H1 (cell line): ENCODE measurements around the gene BCAR1. TPM values are rescaled to one million over a fixed set of nuclear protein-coding genes. Genes with fewer than 3 reads are reported as not detected.

Experiments used
- CTCF ChIA-PET: fragments of 300-600 bp; sonication (Branson Sonifier 250); formaldehyde crosslinking; loops from one replicate; lab custom pipeline; 2021; ENCODE audit not compliant: partially characterized antibody; lab: Charles Lee
- POLR2A ChIA-PET: fragments of 300-600 bp; sonication (Branson Sonifier 250); formaldehyde crosslinking; loops from one replicate; lab custom pipeline; 2021; ENCODE audit warnings: inconsistent platforms; ENCODE audit not compliant: partially characterized antibody; lab: Charles Lee
- DNase-seq, 2 experiments: peaks; one replicate each; pipeline versions ENCODE4 v3.0.0 to v3.0.0-alpha.2; 2010 to 2022; ENCODE audit warnings: low spot score in 2 of 2, low read depth in 1 of 2, mixed read lengths in 1 of 2
- FAIRE-seq: peaks from 2 replicates; lab custom pipeline; 2011; peaks lifted over from hg19 to GRCh38; lab: Jason Lieb, UNC
- H2AFZ ChIP-seq: 2 replicates; pipeline ENCODE4 v1.8.1; 2012; ENCODE audit warnings: low read length, inconsistent platforms
- H2AK5ac ChIP-seq: 2 replicates; pipeline ENCODE4 v1.6.1; 2013; ENCODE audit warnings: low read depth, low read length
- H2BK120ac ChIP-seq: replicated peaks from 2 replicates; pipeline ENCODE3; 2013; ENCODE audit warnings: low read depth, low read length, inconsistent platforms
- H2BK12ac ChIP-seq: 2 replicates; pipeline ENCODE4 v1.6.1; 2013; ENCODE audit warnings: low read depth, low read length
- H2BK15ac ChIP-seq: 2 replicates; pipeline ENCODE4 v1.6.1; 2013; ENCODE audit warnings: low read length
- H2BK20ac ChIP-seq: 2 replicates; pipeline ENCODE4 v1.6.1; 2013; ENCODE audit warnings: low read length
- H2BK5ac ChIP-seq: 2 replicates; pipeline ENCODE4 v1.6.1; 2013; ENCODE audit warnings: low read depth, low read length
- H3K14ac ChIP-seq: 2 replicates; pipeline ENCODE4 v1.6.1; 2013; ENCODE audit warnings: inconsistent platforms; ENCODE audit not compliant: insufficient read length
- H3K18ac ChIP-seq: 2 replicates; pipeline ENCODE4 v1.6.1; 2013; ENCODE audit warnings: low read length; ENCODE audit errors: extremely low read depth
- H3K23ac ChIP-seq: 2 replicates; pipeline ENCODE4 v1.6.1; 2013; ENCODE audit warnings: inconsistent platforms; ENCODE audit not compliant: insufficient read length
- H3K23me2 ChIP-seq: 2 replicates; pipeline ENCODE4 v1.6.1; 2013; ENCODE audit warnings: low read depth, low read length
- H3K27ac ChIP-seq: 2 replicates; pipeline ENCODE4 v1.6.1; 2011; ENCODE audit warnings: low read depth, low read length, inconsistent platforms
- H3K27me3 ChIP-seq, 4 experiments: replicated peaks in 1 of 4; 1 replicate in 1 of 4; 2 replicates in 3 of 4; pipeline versions ENCODE4 v1.6.1 to v1.8.1; 2011 to 2013; ENCODE audit warnings: low read length in 3 of 4, mild to moderate bottlenecking in 3 of 4, inconsistent platforms in 2 of 4, mixed read lengths in 2 of 4, moderate library complexity in 1 of 4; ENCODE audit not compliant: control insufficient read depth in 3 of 4, insufficient read depth in 3 of 4; ENCODE audit errors: extremely low read depth in 1 of 4
- H3K36me3 ChIP-seq, 4 experiments: 2 replicates each; pipeline versions ENCODE4 v1.6.1 to v1.8.1; 2011 to 2013; ENCODE audit warnings: mild to moderate bottlenecking in 4 of 4, low read length in 3 of 4, moderate library complexity in 2 of 4, control low read depth in 1 of 4, inconsistent platforms in 1 of 4; ENCODE audit not compliant: insufficient read depth in 4 of 4, control insufficient read depth in 2 of 4
- H3K4ac ChIP-seq: replicated peaks from 2 replicates; pipeline ENCODE3; 2013; ENCODE audit warnings: low read length, low read depth, mixed read lengths, inconsistent platforms; ENCODE audit not compliant: insufficient read length
- H3K4me1 ChIP-seq, 4 experiments: replicated peaks in 1 of 4; 1 replicate in 1 of 4; 2 replicates in 3 of 4; pipeline versions ENCODE4 v1.6.1 to v1.8.1; 2011 to 2013; ENCODE audit warnings: low read length in 3 of 4, inconsistent platforms in 2 of 4, mixed read lengths in 1 of 4; ENCODE audit not compliant: insufficient read depth in 4 of 4, control insufficient read depth in 3 of 4
- H3K4me2 ChIP-seq, 2 experiments: 2 replicates each; pipeline versions ENCODE4 v1.6.1 to v1.8.1; 2011 to 2013; ENCODE audit warnings: low read depth in 2 of 2, low read length in 2 of 2, control low read depth in 1 of 2, inconsistent platforms in 1 of 2, mild to moderate bottlenecking in 1 of 2; ENCODE audit not compliant: insufficient read depth in 1 of 2
- H3K4me3 ChIP-seq, 4 experiments: fragments of 200-600, 300-600 bp in 1 of 4; sonication (generic), shearing (Covaris generic), sonication (Bioruptor Twin) in 1 of 4; 2 replicates each; pipeline versions ENCODE4 v1.5.1 to v1.8.1; 2011 to 2016; ENCODE audit warnings: low read length in 4 of 4, low read depth in 3 of 4, control low read depth in 2 of 4, inconsistent platforms in 2 of 4, mild to moderate bottlenecking in 2 of 4, mixed read lengths in 1 of 4, moderate library complexity in 1 of 4; ENCODE audit not compliant: insufficient read depth in 2 of 4; ENCODE audit errors: extremely low read depth in 1 of 4
- H3K56ac ChIP-seq: replicated peaks from 2 replicates; pipeline ENCODE3; 2013; ENCODE audit warnings: low read depth, mild to moderate bottlenecking, mixed read lengths, low read length, inconsistent platforms; ENCODE audit not compliant: insufficient read length
- H3K79me1 ChIP-seq: 2 replicates; pipeline ENCODE4 v1.6.1; 2013; ENCODE audit warnings: low read depth, low read length, control low read depth
- H3K79me2 ChIP-seq, 2 experiments: 2 replicates each; pipeline versions ENCODE4 v1.6.1 to v1.8.1; 2012 to 2013; ENCODE audit warnings: low read length in 2 of 2, mild to moderate bottlenecking in 2 of 2, inconsistent platforms in 1 of 2; ENCODE audit not compliant: insufficient read depth in 2 of 2, control insufficient read depth in 1 of 2
- H3K9ac ChIP-seq, 4 experiments: replicated peaks in 1 of 4; 1 replicate in 1 of 4; 2 replicates in 3 of 4; pipeline versions ENCODE4 v1.6.1 to v1.8.1; 2011 to 2013; ENCODE audit warnings: low read depth in 3 of 4, low read length in 3 of 4, control low read depth in 2 of 4, mild to moderate bottlenecking in 2 of 4, moderate library complexity in 2 of 4, inconsistent platforms in 1 of 4; ENCODE audit errors: extremely low read depth in 1 of 4
- H3K9me3 ChIP-seq, 2 experiments: 2 replicates each; pipeline versions ENCODE4 v1.6.1 to v1.8.1; 2012 to 2013; ENCODE audit warnings: mild to moderate bottlenecking in 2 of 2, moderate library complexity in 2 of 2, control low read depth in 1 of 2, inconsistent platforms in 1 of 2, low read depth in 1 of 2, low read length in 1 of 2, mixed read lengths in 1 of 2; ENCODE audit not compliant: insufficient read depth in 2 of 2
- H4K20me1 ChIP-seq, 2 experiments: replicated peaks in 1 of 2; 2 replicates each; pipeline versions ENCODE3 to v1.8.1; 2011 to 2013; ENCODE audit warnings: inconsistent platforms in 2 of 2, low read length in 2 of 2, mild to moderate bottlenecking in 1 of 2; ENCODE audit not compliant: insufficient read depth in 2 of 2, control insufficient read depth in 1 of 2
- H4K5ac ChIP-seq: 2 replicates; pipeline ENCODE4 v1.6.1; 2013; ENCODE audit warnings: low read length, low read depth, mixed read lengths, inconsistent platforms; ENCODE audit not compliant: insufficient read length
- H4K8ac ChIP-seq: 2 replicates; pipeline ENCODE4 v1.8.0; 2013; ENCODE audit warnings: mild to moderate bottlenecking, moderate library complexity, low read length, inconsistent platforms; ENCODE audit not compliant: insufficient read depth; ENCODE audit errors: extremely low read depth
- H4K91ac ChIP-seq: replicated peaks from 2 replicates; pipeline ENCODE3; 2013; ENCODE audit warnings: low read length, mixed read lengths, inconsistent platforms; ENCODE audit not compliant: insufficient read length
- JUND ChIP-seq: IDR thresholded peaks from 2 replicates; pipeline ENCODE4 v1.6.1; 2011; ENCODE audit warnings: mild to moderate bottlenecking, improper control_type of control experiment, low read length
- WGBS, 2 experiments: shearing (Covaris generic) in 1 of 2; methylation state at CpG; one replicate each; pipeline versions ENCODE4 v1.1.6 to v1.1.7; 2013 to 2015; ENCODE audit warnings: low lambda C conversion rate in 2 of 2, mixed read lengths in 2 of 2, inconsistent platforms in 1 of 2, low coverage in 1 of 2, missing lambda C conversion rate in 1 of 2; ENCODE audit not compliant: insufficient replicate concordance in 2 of 2, insufficient coverage in 1 of 2, insufficient read length in 1 of 2; ENCODE audit errors: extremely low coverage in 1 of 2, missing lambda C conversion rate in 1 of 2; 5-methylcytosine and 5-hydroxymethylcytosine counted together
- polyA plus RNA-seq, 7 experiments: library from polyadenylated mRNA; depleted of rRNA in 3 of 7; stranded (reverse) in 5 of 7; unstranded in 2 of 7; fragments of >200 nt in 5 of 7; fragments of 200-250 nt in 2 of 7; gene quantifications; 1 replicate in 5 of 7; 2 replicates in 1 of 7; 4 replicates in 1 of 7; pipeline versions ENCODE4 v1.2.1 to v1.2.3, GENCODE V29; 2011 to 2013; ENCODE audit warnings: missing spikeins in 2 of 7, mixed read lengths in 2 of 7
- total RNA-seq: library from RNA; stranded (reverse); fragmentation: NEBNext Ultra II Directional; extraction: Animal tissue kit (Norgen Biotek cat#: 25700); gene quantifications from 2 replicates; pipeline ENCODE4 v1.2.1, GENCODE V29; 2021
- TF ChIP-seq, protein P1 (sequence below): IDR thresholded peaks from 2 replicates; pipeline ENCODE4 v1.6.1; 2012; ENCODE audit warnings: inconsistent platforms

The BCAR1 gene
- total and polyA plus RNA-seq, 2 of the 8 experiments (the other 6 are each of a cell fraction or from before 2014, with no cell fraction given), result 59.8 to 105 TPM

DNA sequence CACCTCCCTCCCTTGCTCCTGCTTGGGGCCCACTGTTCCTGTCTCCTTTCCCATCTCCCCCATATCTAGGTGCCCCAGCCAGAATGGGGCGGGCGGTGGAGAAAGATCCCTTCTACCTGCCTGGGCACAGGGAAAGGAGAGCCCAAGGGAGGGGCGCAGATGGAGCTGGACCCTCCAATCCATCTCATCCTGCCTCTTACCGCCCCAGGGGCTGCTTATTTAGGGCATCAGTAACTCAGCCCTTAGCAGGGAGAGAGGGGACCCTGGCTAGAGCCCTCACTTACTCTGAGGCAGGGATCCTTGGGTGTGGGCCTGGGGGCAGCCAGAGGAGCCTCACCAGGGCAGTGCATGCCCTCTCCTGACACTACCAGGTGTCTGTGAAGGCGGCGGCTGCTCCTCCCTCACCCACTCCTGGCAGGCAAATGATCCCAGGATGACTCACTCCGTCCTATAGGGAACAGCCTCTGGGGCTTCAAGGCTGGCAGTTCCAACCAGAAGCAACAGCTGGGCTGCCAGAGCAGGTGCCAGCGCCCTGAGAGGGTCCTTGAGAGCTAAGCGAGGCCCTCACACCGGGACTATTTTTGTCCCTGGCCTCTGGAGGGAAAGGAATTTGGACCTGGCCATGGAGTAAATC, 16.3 kb upstream of the BCAR1 start:
- WGBS, 2 experiments, result 83% methylated on average over 7 of the region's 10 CpGs; no CpG with 5 or more reads in 1 of the 2 experiments
- H2BK120ac ChIP-seq, result no peak overlapping the region
- H3K18ac ChIP-seq, result no peak overlapping the region; the same call in 1 of the 2 replicates
- POLR2A ChIA-PET, result interaction anchor here (0.6 to 9.2 kb wide), 10 partner anchors 8 to 205 kb away, joined by 3 to 158 read pairs (median 3); partner anchors contain the start of gene BCAR1
- TF ChIP-seq JUND, result 0 out of 2 replicates have a peak, but pooled peaks have one; percentile 34
- TF ChIP-seq, protein P1, sequence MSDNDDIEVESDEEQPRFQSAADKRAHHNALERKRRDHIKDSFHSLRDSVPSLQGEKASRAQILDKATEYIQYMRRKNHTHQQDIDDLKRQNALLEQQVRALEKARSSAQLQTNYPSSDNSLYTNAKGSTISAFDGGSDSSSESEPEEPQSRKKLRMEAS, result no peak
- TF ChIP-seq, all 59 proteins: peak for 1
- Histone ChIP-seq H3K9me3 (no peaks in the 10 kb centered on the region), H4K20me1 (peaks cover 10 to 15% of the 10 kb centered on the region in 2 experiments), H4K8ac (no peak overlapping the region), H3K4me2 (no peak overlapping the region), H2AFZ (no peak overlapping the region), H3K4me1 (peaks cover 0 to 19% (median 16%) of the 10 kb centered on the region in 4 experiments; a peak in 6 of 7 replicates), H2BK12ac (no peak overlapping the region), H3K56ac (no peak overlapping the region), H2BK20ac (no peak overlapping the region), H3K27ac (no peak overlapping the region), H2BK5ac (no peak overlapping the region), H4K91ac (no peak overlapping the region), H3K4ac (no peak overlapping the region), H3K27me3 (no peaks in the 10 kb centered on the region), H3K36me3 (no peaks in the 10 kb centered on the region), H3K9ac (no peak overlapping the region), H4K5ac (no peak overlapping the region), H2AK5ac (no peak overlapping the region), H3K14ac (no peak overlapping the region), H3K4me3 (no peak overlapping the region), H3K23ac (no peak overlapping the region), H3K79me2 (peaks cover 0 to 28% of the 10 kb centered on the region in 2 experiments; a peak in 2 of 4 replicates), H3K23me2 (peaks cover 11% of the 10 kb centered on the region; the same call in 1 of the 2 replicates), H3K79me1 (peaks cover 15% of the 10 kb centered on the region), H2BK15ac (no peak overlapping the region)
- DNase-seq (no peak), FAIRE-seq (no peak)
- CTCF ChIA-PET, result interaction anchor here (0.8 to 3.5 kb wide), 7 partner anchors 11 to 69 kb away, joined by 3 to 20 read pairs (median 3); no protein-coding TSS in a partner anchor
